ENCODE results near the gene KLHDC8A. TPM values are rescaled to one million over a fixed set of nuclear protein-coding genes. Genes with fewer than 3 reads are reported as not detected.

Gene KLHDC8A
- total RNA-seq, 1 experiment from 2014 or later = not detected

DNA sequence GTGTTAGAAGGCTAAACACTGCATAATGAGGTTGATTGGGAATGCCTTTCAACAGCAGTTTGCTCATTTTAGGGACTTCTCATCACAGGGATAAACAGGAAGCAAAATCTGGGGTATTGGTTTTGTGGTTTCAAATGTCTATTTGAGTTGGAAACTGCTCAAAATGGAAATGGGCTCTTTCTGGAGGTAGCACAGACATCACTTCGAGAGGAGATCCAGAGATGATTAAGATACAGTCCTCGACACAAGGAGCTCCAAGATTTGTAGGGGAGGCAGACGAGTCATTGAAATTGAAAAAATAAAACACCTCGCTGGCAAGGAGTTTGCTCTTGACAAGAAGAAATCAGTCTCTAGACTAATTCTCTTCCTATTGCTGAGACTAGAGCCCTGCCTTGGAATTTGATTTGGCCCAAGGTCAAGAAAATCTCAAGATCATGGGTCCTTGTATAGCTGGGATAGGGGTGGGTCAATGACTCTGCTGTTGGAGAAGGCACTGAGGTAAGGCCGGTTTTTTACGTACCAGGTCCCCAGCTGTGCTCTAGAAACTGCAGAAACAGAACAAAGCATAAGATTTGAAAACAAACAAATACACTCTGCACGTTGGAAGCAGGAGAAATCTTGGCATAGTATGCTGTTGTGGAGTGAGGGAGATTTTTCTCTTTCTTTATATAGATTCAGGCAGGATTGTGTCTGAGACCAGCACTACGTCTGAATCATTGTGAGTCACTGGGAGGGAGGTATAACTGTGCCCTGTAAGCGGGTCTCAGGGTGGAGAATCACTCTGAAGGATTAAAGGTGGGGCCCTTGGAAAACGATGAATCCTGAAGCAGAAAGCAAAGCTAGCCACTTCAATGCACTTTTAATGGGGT lies 17.7 kb upstream of the KLHDC8A start:
- Histone ChIP-seq H3K9me3 (ENCODE audit: low read depth, low read length, poor library complexity, severe bottlenecking) (no peaks in the 10 kb centered on the region), H3K4me3 (ENCODE audit: low read depth, low read length, poor library complexity, severe bottlenecking) (no peak overlapping the region), H3K27me3 (replicated peaks; ENCODE audit: insufficient read depth, low read depth, low read length, poor library complexity) (no peaks in the 10 kb centered on the region), H3K36me3 (ENCODE audit: insufficient read depth, low read length, poor library complexity, severe bottlenecking) (no peaks in the 10 kb centered on the region), H3K4me1 (ENCODE audit: insufficient read depth, low read length, poor library complexity, severe bottlenecking) (peaks cover 9% of the 10 kb centered on the region), H3K27ac (ENCODE audit: low read depth, low read length, poor library complexity, severe bottlenecking) (no peak overlapping the region)
- no peak for DNase-seq (ENCODE audit: low spot score)
- CTCF ChIA-PET = interaction anchor here (1.0 kb wide), 1 partner anchor 111 kb away, joined by 3 read pairs; no protein-coding TSS in a partner anchor
- POLR2A ChIA-PET (ENCODE audit: low non-redundant PET) = no interaction called here
- no TSS peak for BruUV-seq (replicated peaks)
- intact Hi-C loops (cut with micrococcal nuclease; ENCODE audit: unreplicated experiment) = no loop called here
- TF ChIP-seq EZH2 (IDR thresholded peaks at IDR 0.05; ENCODE audit: borderline replicate concordance, low read depth, low read length, poor library complexity, severe bottlenecking) = no peak
- TF ChIP-seq, protein P1, sequence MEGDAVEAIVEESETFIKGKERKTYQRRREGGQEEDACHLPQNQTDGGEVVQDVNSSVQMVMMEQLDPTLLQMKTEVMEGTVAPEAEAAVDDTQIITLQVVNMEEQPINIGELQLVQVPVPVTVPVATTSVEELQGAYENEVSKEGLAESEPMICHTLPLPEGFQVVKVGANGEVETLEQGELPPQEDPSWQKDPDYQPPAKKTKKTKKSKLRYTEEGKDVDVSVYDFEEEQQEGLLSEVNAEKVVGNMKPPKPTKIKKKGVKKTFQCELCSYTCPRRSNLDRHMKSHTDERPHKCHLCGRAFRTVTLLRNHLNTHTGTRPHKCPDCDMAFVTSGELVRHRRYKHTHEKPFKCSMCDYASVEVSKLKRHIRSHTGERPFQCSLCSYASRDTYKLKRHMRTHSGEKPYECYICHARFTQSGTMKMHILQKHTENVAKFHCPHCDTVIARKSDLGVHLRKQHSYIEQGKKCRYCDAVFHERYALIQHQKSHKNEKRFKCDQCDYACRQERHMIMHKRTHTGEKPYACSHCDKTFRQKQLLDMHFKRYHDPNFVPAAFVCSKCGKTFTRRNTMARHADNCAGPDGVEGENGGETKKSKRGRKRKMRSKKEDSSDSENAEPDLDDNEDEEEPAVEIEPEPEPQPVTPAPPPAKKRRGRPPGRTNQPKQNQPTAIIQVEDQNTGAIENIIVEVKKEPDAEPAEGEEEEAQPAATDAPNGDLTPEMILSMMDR (conservative IDR thresholded peaks at IDR 0.05; ENCODE audit: low read depth, low read length) = no peak

DNA sequence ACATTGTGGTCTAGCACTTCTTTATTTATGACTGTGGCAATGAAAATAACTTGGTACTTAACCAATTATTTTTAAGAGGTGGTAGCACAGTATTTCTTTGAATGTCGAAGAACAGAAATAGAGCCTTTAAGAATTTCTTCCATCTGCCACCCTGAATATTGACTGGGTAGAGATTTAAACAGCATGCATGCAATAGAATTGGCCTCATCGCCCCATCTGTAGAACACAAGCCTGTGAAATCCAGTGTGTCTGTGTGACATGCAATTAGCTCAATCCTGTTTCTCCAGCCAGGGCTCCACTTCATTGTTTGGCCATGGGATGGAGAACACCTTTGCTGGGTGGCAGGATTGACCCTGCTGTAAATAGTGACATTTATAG lies 17.1 kb upstream of the KLHDC8A start:
- BruUV-seq (replicated peaks) = no TSS peak
- POLR2A ChIA-PET (ENCODE audit: low non-redundant PET) = no interaction called here
- no peak for DNase-seq (ENCODE audit: low spot score)
- H3K27ac ChIP-seq (ENCODE audit: low read depth, low read length, poor library complexity, severe bottlenecking) = no peak overlapping the region
- no peaks in the 10 kb centered on the region for H3K27me3 ChIP-seq (replicated peaks; ENCODE audit: insufficient read depth, low read depth, low read length, poor library complexity)
- H3K9me3 ChIP-seq (ENCODE audit: low read depth, low read length, poor library complexity, severe bottlenecking) = no peaks in the 10 kb centered on the region
- H3K36me3 ChIP-seq (ENCODE audit: insufficient read depth, low read length, poor library complexity, severe bottlenecking) = no peaks in the 10 kb centered on the region
- H3K4me3 ChIP-seq (ENCODE audit: low read depth, low read length, poor library complexity, severe bottlenecking) = no peak overlapping the region
- no peak for TF ChIP-seq EZH2 (IDR thresholded peaks at IDR 0.05; ENCODE audit: borderline replicate concordance, low read depth, low read length, poor library complexity, severe bottlenecking)
- TF ChIP-seq, protein P1 (conservative IDR thresholded peaks at IDR 0.05; ENCODE audit: low read depth, low read length) = no peak
- CTCF ChIA-PET = interaction anchor here (1.0 kb wide), 1 partner anchor 112 kb away, joined by 3 read pairs; no protein-coding TSS in a partner anchor
- intact Hi-C loops (cut with micrococcal nuclease; ENCODE audit: unreplicated experiment) = no loop called here
- peaks cover 9% of the 10 kb centered on the region for H3K4me1 ChIP-seq (ENCODE audit: insufficient read depth, low read length, poor library complexity, severe bottlenecking)

DNA sequence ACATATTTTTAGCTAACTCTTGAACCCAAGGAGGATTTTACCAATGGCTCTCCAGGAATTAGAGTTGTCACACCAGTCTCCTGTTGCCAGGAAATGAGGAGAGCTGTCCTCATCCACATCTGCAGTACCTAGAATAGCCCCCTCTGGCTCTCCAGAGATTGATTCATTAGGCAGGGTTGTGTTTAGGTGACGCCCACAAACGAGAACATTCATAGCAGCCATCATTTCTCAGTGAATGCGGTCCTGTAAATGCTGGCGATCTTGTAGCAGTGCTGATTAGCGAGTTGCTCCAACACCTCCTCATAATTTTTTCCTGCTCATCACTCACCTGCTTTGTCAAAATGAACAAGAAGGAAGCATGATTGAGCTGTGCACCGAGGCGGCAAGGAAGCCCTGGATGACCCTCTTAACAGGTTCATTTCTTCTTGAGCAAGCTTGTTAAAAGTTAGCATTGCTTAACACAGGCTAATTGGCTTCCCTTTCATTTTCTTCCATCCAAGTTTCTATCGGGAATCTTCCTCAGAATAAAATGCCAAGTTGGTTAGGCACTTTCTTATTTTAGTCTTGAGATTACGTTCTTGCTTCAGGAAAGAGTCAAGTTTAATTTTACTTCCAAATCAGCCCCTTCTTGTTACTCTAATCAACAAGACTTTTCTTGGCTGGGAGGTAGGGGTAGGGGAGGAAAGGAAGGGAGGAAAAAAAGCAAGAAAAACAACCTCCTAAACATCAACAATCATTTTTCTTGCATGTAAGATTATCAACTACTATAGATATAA lies 16.5 kb upstream of the KLHDC8A start:
- Histone ChIP-seq H3K4me3 (ENCODE audit: low read depth, low read length, poor library complexity, severe bottlenecking) (no peak overlapping the region), H3K27me3 (replicated peaks; ENCODE audit: insufficient read depth, low read depth, low read length, poor library complexity) (no peaks in the 10 kb centered on the region), H3K4me1 (ENCODE audit: insufficient read depth, low read length, poor library complexity, severe bottlenecking) (peaks cover 9% of the 10 kb centered on the region), H3K27ac (ENCODE audit: low read depth, low read length, poor library complexity, severe bottlenecking) (no peak overlapping the region), H3K9me3 (ENCODE audit: low read depth, low read length, poor library complexity, severe bottlenecking) (no peaks in the 10 kb centered on the region), H3K36me3 (ENCODE audit: insufficient read depth, low read length, poor library complexity, severe bottlenecking) (no peaks in the 10 kb centered on the region)
- TF ChIP-seq EZH2 (IDR thresholded peaks at IDR 0.05; ENCODE audit: borderline replicate concordance, low read depth, low read length, poor library complexity, severe bottlenecking) = no peak
- TF ChIP-seq, protein P1 (conservative IDR thresholded peaks at IDR 0.05; ENCODE audit: low read depth, low read length) = no peak
- intact Hi-C loops (cut with micrococcal nuclease; ENCODE audit: unreplicated experiment) = no loop called here
- ChIA-PET CTCF (interaction anchor here (0.7 to 1.0 kb wide), 2 partner anchors 24 to 112 kb away, joined by 3 to 8 read pairs; no protein-coding TSS in a partner anchor), POLR2A (ENCODE audit: low non-redundant PET) (no interaction called here)
- DNase-seq (ENCODE audit: low spot score) = no peak
- no TSS peak for BruUV-seq (replicated peaks)
